Measurements from ENCODE around the gene POTEJ. TPM values are rescaled to one million over a fixed set of nuclear protein-coding genes. Genes with fewer than 3 reads are reported as not detected.
"Not testable (repeated sequence)": the region's sequence is repeated elsewhere in the genome, so short reads cannot be mapped to it uniquely, and the experiment has no call there.

Gene POTEJ
- total RNA-seq, 1 donor from 2014 or later = not detected

DNA sequence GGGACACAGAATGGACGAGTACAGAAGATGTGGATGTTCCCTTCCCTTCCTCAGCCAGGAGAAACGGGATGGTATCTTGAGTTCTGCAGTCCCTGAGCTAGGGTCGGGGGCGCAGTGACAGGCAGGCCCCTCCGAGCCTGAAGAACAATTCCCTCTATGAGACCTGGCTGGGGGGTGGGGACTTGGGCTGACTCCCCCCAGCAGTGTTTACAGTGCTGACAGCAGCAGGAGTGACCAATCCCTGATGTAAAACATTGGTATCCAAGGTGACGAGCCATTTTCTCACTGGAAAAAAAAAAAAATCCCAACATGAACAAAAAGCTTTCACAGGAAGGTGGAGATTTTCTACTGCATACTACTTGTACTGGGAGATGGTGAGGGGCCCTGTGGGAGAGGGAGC, 11.8 kb upstream of the POTEJ start, which contains the start of gene CFC1:
Gene CFC1 (minus strand): TSS at position 183 of the 400 bp plus-strand sequence. CDS start 288 bp downstream, outside the sequence.
- DNase-seq; ATAC-seq; intact Hi-C loops (cut with micrococcal nuclease): not testable (repeated sequence)

DNA sequence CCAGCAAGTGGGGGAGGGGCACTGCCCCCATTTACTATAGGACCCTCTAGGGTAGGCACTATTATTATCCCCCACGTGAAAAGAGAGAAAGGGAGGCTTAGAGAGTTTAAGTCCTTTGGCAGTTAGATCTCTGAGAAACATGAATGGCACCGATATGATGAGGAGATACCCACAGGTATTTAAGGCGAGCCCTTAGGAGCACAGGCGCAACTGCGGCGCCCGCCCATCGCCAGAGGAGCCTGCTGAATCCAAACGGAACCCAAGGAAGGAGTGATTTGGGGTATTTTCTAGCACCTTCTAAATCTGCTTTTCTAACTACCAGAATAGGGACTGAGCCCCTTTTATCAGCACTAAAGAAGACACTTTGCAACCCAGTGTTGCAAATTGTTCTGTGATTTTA, 11.3 kb upstream of the POTEJ start:
- DNase-seq; ATAC-seq; intact Hi-C loops (cut with micrococcal nuclease): not testable (repeated sequence)

DNA sequence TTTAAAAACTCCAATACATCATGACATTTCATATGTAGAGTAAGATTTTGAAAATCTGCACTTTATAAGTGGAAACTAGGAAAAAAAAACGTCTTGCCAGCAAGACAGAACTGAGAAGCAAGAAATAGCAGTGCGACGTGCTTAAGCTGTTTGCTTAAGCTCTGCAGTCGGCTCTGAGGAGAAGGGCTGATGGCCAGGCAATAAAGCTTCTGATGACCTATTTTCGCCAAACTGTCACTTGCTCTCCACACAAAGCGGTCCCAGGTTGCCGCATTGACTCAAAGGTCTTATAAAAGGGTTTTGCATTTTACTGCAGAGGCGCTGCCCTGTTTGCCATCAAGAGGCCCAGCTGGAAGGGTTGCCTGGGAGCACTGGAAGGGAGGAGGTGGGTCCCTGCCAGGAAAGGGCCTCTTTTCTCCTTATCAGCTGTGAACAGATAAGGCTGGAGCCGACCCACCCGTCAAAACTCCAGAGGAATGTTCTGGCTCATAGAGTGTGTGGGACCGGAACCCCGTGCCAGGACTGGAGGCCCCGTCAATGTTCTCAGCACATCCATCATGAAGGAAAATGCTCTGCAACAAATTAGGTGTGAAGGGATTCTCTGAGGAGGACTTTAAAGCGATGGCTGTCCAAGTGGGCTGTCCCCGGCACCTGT, 9.5 kb upstream of the POTEJ start:
- peak; percentile 92 for ATAC-seq
- DNase-seq; intact Hi-C loops (cut with micrococcal nuclease): not testable (repeated sequence)

DNA sequence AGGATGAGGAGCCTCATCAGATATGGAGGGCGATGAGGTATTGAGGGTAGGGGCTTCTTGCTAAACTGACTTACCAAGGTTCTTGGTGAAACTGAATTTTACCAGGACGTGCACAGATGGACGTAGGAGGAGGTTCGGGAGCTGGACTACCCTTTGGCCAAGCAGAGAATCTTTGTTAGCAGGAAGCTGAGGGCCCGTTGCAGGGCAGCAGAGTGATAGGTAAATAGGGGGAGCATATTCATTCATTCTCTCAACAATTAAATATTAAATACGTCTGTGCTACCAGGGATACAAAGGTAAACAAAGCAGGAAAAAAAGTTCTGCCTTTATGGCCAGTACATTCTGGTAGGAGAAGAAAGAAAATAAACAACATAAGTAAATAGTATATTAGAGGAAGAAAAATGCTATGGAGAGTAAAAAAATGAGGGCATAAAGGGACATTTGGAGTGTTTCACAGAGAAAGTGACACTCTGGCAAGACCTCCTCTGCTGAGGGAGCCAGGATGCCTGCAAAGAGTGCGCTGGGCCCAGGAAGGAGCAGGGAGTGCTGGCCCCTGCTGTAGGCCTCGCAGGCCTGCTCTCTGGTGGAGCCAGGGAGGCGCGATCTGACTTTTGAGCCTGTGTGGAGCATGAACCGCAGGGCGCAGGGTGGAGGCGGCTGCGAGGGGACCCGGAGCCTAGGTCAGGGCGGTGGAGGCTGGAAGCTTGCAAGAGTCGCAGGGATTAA, 2.8 kb upstream of the POTEJ start:
- ATAC-seq; intact Hi-C loops (cut with micrococcal nuclease); DNase-seq: not testable (repeated sequence)

DNA sequence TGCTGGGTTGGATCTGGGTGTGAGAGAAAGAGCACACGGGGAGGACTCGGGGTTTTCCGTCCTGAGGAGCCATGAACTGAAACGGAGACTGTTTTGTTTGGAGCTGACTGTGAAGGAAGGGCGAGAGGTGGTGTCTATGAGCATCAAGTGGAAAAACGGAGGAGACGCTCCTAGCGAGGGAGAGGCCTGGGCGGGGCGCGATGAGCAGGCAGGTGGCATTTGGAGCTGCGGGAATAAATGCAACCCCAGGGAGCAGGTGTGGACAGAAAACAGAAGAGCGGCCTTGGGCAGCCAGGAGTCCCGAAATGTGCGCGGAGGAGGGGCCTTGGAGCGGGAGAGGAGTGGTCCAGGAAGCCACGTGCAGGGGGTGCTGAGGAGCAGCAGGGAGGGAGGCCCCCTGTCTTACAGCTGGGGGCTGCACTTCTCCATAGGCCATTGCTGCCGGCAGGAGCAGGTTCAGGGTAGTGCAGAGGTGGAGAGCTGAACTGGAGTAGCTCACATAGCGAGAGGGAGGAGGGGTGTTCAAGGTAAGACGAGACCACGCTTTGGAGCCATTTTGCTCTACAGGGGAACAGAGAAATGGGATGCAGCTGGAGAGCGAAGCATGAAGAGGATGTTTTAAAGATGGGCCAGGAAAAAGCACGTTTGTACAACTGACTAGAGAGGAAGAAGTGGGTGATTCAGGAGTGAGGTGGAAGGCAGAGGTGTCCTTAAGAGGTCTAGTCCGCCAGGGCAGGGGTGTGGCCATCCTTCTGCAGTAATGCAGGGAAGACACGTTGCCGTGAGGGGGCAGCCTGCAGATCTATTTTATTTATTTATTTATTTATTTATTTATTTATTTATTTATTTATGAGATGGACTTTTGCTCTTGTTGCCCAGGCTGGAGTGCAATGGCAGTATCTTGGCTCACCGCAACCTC, 2.0 kb upstream of the POTEJ start:
- ATAC-seq; DNase-seq; intact Hi-C loops (cut with micrococcal nuclease): not testable (repeated sequence)

DNA sequence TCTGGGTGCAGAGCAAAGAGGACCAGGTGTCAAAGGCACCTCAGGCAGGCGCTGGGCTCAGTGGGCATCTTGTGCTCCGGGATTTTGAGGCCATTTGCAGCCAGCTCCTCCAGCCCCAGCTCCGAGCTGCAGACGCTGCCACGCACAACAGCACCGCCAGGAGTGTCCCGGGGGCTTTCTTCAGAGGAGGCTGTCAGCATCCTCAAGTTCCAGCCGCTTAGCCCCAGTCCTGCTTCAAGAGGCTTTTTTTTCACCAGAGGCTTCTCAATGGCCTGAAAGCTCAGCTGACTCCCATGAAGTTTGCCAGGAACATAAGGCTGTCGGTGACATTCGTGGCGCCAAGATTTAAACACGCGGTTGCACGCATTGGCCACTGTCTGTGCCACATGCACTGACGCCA, 754 bp upstream of the POTEJ start:
- not testable (repeated sequence) for ATAC-seq

DNA sequence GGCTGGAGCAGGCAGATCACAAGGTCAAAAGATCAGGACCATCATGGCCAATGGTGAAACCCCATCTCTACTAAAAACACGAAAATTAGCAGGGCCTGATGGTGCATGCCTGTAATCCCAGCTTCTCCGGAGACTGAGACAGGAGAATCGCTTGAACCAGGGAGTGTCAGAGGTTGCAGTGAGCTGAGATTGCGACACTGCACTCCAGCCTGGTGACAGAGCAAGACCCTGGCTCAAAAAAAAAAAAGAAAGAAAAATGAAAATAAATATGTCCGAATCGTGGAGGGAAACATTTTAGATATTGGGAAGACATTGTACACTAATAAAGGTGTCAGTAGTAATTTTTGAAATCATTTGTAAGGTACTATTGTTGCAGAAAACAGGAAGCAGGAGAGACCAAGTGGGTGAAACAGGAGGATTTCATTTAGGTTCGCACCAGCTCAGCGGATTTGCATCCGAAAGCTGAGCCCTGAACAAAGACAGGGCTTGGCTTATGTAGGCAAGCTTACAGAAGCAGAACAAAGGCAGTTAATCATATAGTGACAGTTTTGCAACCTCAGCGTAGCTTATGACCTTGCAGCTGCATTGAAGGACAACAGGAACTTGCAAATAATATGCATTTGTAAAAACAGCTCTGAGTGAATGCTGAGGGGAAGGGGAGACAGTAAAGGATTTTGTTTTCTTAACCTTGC, 17.7 kb downstream of the POTEJ start:
- DNase-seq; ATAC-seq; intact Hi-C loops (cut with micrococcal nuclease): not testable (repeated sequence)

More for the DNA sequence above, 754 bp upstream of the POTEJ start:
- DNase-seq; intact Hi-C loops (cut with micrococcal nuclease): not testable (repeated sequence)

DNA sequence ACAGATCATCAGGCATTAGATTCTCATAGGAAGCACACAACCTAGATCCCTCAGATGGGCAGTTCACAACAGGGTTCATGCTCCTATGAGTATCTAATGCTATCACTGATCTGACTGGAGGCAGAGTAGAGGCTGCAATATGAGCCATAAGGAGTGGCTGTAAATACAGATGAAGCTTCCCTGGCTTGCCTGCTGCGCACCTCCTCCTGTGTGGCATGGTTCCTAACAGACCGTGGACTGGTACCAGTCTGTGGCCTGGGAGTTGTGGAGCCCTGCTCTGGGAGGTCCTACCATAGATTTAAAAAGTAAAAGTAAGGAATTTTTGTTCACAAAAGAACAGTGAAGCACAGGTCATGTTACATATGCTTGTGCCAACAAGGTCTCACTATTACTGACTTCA, 27.7 kb downstream of the POTEJ start:
- DNase-seq; intact Hi-C loops (cut with micrococcal nuclease); ATAC-seq: not testable (repeated sequence)

DNA sequence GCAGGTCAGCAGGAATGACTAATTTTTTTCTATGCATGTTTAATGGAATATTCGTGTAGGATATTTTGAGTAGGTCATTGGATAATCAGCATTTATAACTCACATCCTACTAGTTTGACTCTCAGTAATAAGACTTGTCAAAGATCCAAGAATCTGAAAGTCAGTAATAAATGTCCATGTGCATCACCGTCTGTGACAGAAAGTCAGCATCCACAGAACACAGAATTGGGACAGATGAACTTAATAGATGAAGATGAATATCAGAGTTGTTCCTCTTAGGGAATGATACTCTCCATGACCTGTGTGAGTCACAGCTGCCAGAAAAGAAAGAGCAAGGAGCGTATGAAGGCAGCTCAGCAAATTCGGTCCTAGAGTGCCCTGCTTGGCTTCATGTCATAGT, 30.4 kb downstream of the POTEJ start:
- DNase-seq; intact Hi-C loops (cut with micrococcal nuclease); ATAC-seq: not testable (repeated sequence)

DNA sequence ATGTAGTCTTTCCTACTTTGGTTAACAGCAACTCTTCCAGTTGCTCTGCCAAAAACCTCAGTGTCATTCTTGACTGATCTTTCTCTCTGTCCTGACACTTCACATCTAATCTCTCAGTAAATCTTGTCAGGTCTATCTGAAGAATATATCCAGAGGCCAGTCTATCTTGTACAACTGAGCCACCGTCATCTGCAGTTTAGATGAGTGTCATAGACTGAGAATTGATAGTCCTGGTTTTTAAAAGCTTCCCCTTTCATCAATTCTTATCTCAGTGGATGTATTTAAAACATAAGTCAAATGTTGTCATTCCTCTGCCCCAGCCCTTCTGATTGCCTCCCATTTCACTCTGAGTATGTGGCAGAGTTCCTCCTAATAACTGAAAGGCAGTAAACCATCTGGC, 38.0 kb downstream of the POTEJ start:
- intact Hi-C loops (cut with micrococcal nuclease); ATAC-seq; DNase-seq: not testable (repeated sequence)

DNA sequence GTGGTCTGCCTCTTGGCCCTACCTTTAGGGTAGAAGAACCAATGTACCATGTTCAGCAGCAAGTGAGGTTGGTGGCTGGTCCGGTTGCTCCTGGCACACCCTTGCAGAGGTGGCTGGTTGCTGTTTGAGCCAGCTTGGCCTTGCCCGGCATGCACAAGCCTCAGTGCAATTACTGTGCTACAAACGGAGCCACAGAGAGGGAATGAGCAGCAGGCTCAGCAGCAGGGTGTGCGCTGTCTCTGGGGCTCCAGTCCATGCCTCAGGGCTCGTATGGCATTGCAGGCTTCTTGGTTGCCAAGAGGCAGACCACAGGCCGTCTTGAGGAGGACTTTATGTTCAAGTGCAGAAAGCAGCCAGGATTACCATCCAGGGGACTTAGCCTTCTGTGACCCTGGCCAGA, 53.3 kb downstream of the POTEJ start:
- DNase-seq; ATAC-seq; intact Hi-C loops (cut with micrococcal nuclease): not testable (repeated sequence)

DNA sequence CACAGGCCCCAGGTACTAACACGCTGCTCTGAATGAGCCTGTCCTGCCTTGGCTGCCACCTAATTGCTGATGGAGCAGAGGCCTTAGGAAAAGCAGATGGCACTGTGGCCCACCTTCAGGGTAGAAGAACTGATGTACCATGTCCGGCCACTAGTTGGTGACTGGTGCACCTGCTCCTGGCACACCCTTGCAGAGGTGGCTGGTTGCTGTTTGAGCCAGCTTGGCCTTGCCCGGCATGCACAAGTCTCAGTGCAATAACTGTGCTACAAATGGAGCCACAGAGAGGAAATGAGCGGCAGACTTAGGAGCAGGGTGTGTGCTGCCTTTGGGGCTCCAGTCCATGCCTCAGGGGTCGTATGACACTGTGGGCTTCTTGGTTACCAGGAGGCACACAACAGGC, 54.4 kb downstream of the POTEJ start:
- ATAC-seq; intact Hi-C loops (cut with micrococcal nuclease); DNase-seq: not testable (repeated sequence)

DNA sequence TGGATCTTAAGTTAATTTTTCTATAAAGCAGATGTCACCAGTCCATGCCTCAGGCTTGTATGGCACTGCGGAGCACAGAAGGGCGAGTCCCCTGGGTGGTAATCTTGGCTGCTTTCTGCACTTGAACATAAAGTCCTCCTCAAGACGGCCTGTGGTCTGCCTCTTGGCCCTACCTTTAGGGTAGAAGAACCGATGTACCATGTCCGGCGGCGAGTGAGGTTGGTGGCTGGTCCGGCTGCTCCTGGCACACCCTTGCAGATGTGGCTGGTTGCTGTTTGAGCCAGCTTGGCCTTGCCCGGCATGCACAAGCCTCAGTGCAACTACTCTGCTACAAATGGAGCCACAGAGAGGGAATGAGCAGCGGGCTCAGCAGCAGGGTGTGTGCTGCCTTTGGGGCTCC, 56.3 kb downstream of the POTEJ start:
- intact Hi-C loops (cut with micrococcal nuclease); ATAC-seq; DNase-seq: not testable (repeated sequence)

DNA sequence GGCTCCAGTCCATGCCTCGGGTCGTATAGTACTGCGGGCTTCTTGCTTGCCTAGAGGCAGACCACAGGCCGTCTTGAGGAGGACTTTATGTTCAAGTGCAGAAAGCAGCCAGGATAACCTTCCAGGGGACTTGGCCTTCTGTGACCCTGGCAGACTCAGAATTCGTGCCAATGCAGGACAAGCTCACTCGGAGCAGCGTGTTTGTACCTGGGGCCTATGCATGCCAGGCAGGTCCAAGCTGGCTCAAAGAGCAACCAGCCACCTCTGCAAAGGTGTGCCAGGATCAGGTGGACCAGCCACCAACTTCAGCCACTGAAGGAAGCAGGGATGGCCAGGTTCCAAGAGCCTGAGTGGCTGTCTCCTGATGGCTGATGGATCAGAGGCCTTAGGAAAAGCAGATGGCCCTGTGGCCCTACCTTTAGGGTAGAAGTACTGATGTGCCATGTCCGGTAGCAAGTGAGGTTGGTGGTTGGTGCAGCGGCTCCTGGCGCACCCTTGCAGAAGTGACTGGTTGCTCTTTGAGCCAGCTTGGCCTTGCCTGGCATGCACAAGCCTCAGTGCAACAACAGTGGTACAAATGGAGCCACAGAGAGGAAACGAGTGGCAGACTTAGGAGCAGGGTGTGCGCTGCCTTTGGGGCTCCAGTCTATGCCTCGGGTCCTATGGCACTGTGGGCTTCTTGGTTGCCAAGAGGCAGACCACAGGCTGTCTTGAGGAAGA, 58.9 kb downstream of the POTEJ start:
- DNase-seq; ATAC-seq; intact Hi-C loops (cut with micrococcal nuclease): not testable (repeated sequence)

DNA sequence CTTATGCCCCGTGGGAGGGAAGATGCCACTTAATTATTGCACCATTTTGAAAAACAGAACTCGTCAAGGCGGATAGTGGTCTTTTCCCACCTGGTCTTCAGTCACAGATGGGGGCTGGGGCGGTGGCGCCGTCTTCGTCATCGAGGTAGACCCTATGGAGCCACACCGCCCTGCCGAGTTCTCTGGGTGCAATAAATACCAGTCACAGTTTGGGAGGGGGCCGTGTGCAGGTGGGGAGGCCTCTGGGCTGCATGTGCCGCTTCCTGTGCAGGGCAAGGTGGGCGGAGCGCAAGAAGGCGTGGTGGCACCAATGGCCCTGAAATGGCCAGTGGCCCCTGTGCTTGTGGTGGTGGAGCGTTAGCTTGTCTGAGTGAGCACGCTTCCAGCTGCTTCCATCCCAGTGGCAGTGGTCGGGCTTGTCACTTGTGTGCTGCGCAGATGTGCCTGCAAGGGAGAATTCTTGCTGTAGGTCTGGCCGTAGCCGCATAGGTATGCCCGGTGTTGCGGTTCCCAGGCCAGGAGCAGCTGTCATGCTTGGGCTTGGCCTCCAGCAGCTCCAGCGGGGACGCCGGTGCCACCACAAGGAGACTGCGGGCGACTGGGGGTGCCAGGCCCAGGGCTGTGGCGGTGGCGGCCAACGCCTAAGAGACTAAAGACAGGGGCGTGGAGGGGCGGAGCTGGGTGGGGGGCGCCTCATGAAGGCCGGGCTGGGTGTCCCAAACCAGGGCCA, 81.0 kb downstream of the POTEJ start:
- DNase-seq; intact Hi-C loops (cut with micrococcal nuclease): not testable (repeated sequence)
- peak; percentile 61 for ATAC-seq

DNA sequence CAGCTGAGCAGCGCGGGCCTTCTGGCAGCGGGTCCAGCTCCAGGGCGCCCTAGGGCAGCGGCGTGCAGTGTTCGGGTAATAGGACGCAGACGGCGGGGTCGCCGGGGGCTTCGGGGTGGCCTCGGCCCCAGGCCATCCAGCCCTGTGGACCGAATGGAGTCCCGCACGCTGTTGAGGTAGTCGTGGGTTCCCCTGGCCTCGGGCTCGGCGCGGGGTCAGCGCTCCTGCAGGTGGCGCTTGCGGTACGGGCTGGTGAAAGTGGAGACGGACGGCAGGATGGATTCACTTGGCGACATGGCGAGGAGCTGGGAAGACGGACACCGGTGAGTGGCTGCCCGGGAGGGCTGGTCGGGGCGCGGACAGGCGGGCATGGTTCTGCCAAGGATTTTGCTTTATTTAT, 82.2 kb downstream of the POTEJ start:
- ATAC-seq (peak; percentile 64), DNase-seq (peak; percentile 38)
- intact Hi-C loops (cut with micrococcal nuclease) = not testable (repeated sequence)

DNA sequence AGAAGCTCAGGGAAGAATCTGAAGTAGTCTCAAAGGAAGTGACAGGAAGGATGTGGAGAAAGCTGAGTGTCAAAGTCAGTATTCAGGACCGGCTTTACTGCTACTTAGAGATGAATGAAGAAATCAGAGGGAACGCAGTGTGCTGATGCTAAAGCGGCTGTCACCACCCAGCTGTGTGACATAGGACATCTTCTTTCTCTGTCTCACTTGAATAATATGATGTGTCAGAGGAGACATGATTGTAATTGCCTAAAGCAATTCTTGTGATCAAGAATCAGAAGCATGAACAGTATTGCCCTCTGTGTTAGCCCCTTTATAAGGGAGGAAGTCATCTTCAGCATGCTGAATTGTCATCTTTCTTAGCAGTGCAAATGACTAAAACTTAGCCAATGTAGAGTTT, 92.0 kb downstream of the POTEJ start:
- intact Hi-C loops (cut with micrococcal nuclease); ATAC-seq; DNase-seq: not testable (repeated sequence)

Data from left ventricle myocardium superior (tissue), 1 donor.